ENCODE data around the gene SLC25A43. TPM values are rescaled to one million over a fixed set of nuclear protein-coding genes. Genes with fewer than 3 reads are reported as not detected.

The SLC25A43 gene
- total and polyA plus RNA-seq, 2 of the 4 experiments (the other 2 are of a cell fraction): 12.3 to 12.5 TPM

DNA sequence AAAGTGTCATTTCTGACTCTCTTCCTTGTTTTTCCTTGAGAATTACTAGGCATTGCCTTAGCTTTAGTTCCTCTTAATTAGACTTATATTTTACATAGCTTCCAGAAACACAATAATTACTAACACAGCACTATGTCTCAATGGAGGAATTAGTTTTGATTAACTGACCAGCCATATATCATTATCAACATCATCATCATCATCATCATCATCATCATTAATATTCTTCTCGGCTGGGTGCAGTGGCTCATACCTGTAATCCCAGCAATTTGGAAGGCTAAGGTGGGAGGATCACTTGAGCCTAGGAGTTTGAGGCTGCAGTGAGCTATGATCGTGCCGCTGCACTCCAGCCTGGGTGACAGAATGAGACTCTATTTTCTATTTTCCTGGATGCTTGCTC is 66.4 kb downstream of the SLC25A43 start:
- intact Hi-C loops (cut with micrococcal nuclease) (no loop called here), in situ Hi-C loops (cut with MboI; ENCODE audit: low sequenced_read_pairs) (no loop called here), dilution Hi-C loops (cut with HindIII; ENCODE audit: low sequenced_read_pairs, unreplicated experiment) (no loop called here)
- H3K27me3 ChIP-seq (ENCODE audit: control insufficient read depth, insufficient read depth, low read length): no peaks in the 10 kb centered on the region
- ChIA-PET POLR2A (ENCODE audit: unreplicated experiment) (no interaction called here), CTCF (no interaction called here)
- H3K4ac ChIP-seq (ENCODE audit: low read depth, low read length): no peak overlapping the region
- no peak for ATAC-seq (ENCODE audit: low read depth)
- H3K4me3 ChIP-seq (ENCODE audit: insufficient read depth, low read depth, low read length): no peak overlapping the region
- peaks cover 10 to 13% of the 10 kb centered on the region in 2 experiments for H3K79me1 ChIP-seq (ENCODE audit: low read depth in 1 of 2, low read length in 2 of 2)
- H4K20me1 ChIP-seq (ENCODE audit: insufficient read depth, low read length): peaks cover 8% of the 10 kb centered on the region
- BruUV-seq (replicated peaks): no TSS peak
- no peak overlapping the region for H2BK20ac ChIP-seq (ENCODE audit: low read depth, low read length)
- no peak overlapping the region for H3K9ac ChIP-seq (ENCODE audit: low read depth, low read length)
- H2BK120ac ChIP-seq (ENCODE audit: low read depth, low read length): no peak overlapping the region
- no peaks in the 10 kb centered on the region for H3K4me1 ChIP-seq (ENCODE audit: control insufficient read depth, insufficient read depth, low read length)
- no peak overlapping the region for H4K5ac ChIP-seq (ENCODE audit: low read depth, low read length)
- H3K14ac ChIP-seq (replicated peaks; ENCODE audit: low read depth, low read length): no peak overlapping the region
- no peak overlapping the region for H3K18ac ChIP-seq (ENCODE audit: low read depth, low read length)
- no peak overlapping the region for H2AK9ac ChIP-seq (replicated peaks; ENCODE audit: low read depth, low read length, poor library complexity)
- H3K9me3 ChIP-seq (ENCODE audit: control insufficient read depth, insufficient read depth, low read length): no peaks in the 10 kb centered on the region
- peaks cover 3% of the 10 kb centered on the region for H3K36me3 ChIP-seq (ENCODE audit: control insufficient read depth, insufficient read depth, low read length)
- H3K27ac ChIP-seq (ENCODE audit: insufficient read depth, low read length): no peak overlapping the region
- H2AK5ac ChIP-seq (ENCODE audit: low read depth, low read length): no peak overlapping the region
- H2BK5ac ChIP-seq (ENCODE audit: low read depth, low read length, poor library complexity, severe bottlenecking): no peak overlapping the region
- no peak overlapping the region for H4K91ac ChIP-seq (ENCODE audit: insufficient read depth, low read depth, low read length)
- no peak overlapping the region for H2AFZ ChIP-seq (replicated peaks; ENCODE audit: low read length, poor library complexity)
- H3K9me1 ChIP-seq (ENCODE audit: insufficient read depth, low read length): peaks cover 5% of the 10 kb centered on the region; the same call in 1 of the 2 replicates
- no peak for DNase-seq
- H2BK15ac ChIP-seq (ENCODE audit: low read depth, low read length): no peak overlapping the region
- TF ChIP-seq NFE2L2 (IDR thresholded peaks at IDR 0.05; ENCODE audit: low read depth, low read length) (no peak), POLR2A (IDR thresholded peaks at IDR 0.05; ENCODE audit: low read depth, low read length) (no peak), USF2 (IDR thresholded peaks at IDR 0.05; ENCODE audit: low read depth, low read length) (no peak), SMC3 (IDR thresholded peaks at IDR 0.05; ENCODE audit: low read depth, low read length) (no peak), BHLHE40 (IDR thresholded peaks at IDR 0.05; ENCODE audit: low read depth, low read length) (no peak), CHD1 (IDR thresholded peaks at IDR 0.05; ENCODE audit: low read depth, low read length) (no peak), MAFK (IDR thresholded peaks at IDR 0.05; ENCODE audit: low read depth, low read length) (no peak)
- no peak overlapping the region for H3K56ac ChIP-seq (ENCODE audit: extremely low read depth, insufficient read depth, low read length)
- no CpG with 5 or more reads among the region's 3 CpGs for WGBS, 2 experiments (ENCODE audit: extremely low coverage in 2 of 2, insufficient read length in 1 of 2)
- no peak overlapping the region for H3K23ac ChIP-seq (ENCODE audit: low read depth, low read length)
- no peak overlapping the region for H4K8ac ChIP-seq (ENCODE audit: low read depth in 2 of 2, low read length in 2 of 2)
- H3K4me2 ChIP-seq (ENCODE audit: low read depth, low read length): no peak overlapping the region
